ENCODE results near the gene PLPPR3. TPM values are rescaled to one million over a fixed set of nuclear protein-coding genes. Genes with fewer than 3 reads are reported as not detected.

Gene PLPPR3
- total and polyA plus RNA-seq, 9 of the 15 experiments (the other 6 are each of a cell fraction or from before 2014, with no cell fraction given): 0.01 to 48.2 (median 8.6) TPM

- TF ChIP-seq ZHX1 (conservative IDR thresholded peaks at IDR 0.05; ENCODE audit: low read length): no peak
- no peak for TF ChIP-seq CCAR2 (IDR thresholded peaks at IDR 0.05; ENCODE audit: low read depth, low read length)
- no peak for TF ChIP-seq NFIC (IDR thresholded peaks at IDR 0.05)
- no peak for TF ChIP-seq NEUROD1 (IDR thresholded peaks at IDR 0.05; ENCODE audit: borderline replicate concordance, low read depth, low read length, partially characterized antibody)
- TF ChIP-seq ZNF431 (CRISPR knock-in tag; IDR thresholded peaks at IDR 0.05): no peak
- TF ChIP-seq CHCHD3 (CRISPR knock-in tag; IDR thresholded peaks at IDR 0.05): no peak
- TF ChIP-seq ZNF75A (CRISPR knock-in tag; IDR thresholded peaks at IDR 0.05): no peak
- TF ChIP-seq, protein P1, sequence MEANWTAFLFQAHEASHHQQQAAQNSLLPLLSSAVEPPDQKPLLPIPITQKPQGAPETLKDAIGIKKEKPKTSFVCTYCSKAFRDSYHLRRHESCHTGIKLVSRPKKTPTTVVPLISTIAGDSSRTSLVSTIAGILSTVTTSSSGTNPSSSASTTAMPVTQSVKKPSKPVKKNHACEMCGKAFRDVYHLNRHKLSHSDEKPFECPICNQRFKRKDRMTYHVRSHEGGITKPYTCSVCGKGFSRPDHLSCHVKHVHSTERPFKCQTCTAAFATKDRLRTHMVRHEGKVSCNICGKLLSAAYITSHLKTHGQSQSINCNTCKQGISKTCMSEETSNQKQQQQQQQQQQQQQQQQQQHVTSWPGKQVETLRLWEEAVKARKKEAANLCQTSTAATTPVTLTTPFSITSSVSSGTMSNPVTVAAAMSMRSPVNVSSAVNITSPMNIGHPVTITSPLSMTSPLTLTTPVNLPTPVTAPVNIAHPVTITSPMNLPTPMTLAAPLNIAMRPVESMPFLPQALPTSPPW (CRISPR knock-in tag; IDR thresholded peaks at IDR 0.05): no peak
- no peak for TF ChIP-seq ZNF24 (IDR thresholded peaks at IDR 0.05)
- no peak for TF ChIP-seq NBN (IDR thresholded peaks at IDR 0.05; ENCODE audit: low read depth)
- no peak for TF ChIP-seq ARID4B (CRISPR knock-in tag; IDR thresholded peaks at IDR 0.05)
- no peak for TF ChIP-seq DACH1 (IDR thresholded peaks at IDR 0.05; ENCODE audit: partially characterized antibody)
Measured at GRCh38 chr19:763869-764268, 57.9 kb downstream of the PLPPR3 start (continued).

All from K562 (cell line).